ENCODE measurements around the gene LURAP1L.

LURAP1L gene

GRCh38 chr9:12854221-12854620 lies 79.4 kb downstream of the LURAP1L start:
- ChIA-PET CTCF (no interaction called here), POLR2A (no interaction called here)
- DNase-seq (ENCODE audit: extremely low spot score) = no peak
- no peak for TF ChIP-seq CTCF (IDR thresholded peaks at IDR 0.05; ENCODE audit: control extremely low read depth, extremely low read depth, low read depth, missing control alignments)

- CTCF ChIA-PET = no interaction called here
These were observed 80.2 kb downstream of the LURAP1L start for GRCh38 chr9:12855066-12855465.

GRCh38 chr9:12856603-12857002 lies 81.8 kb downstream of the LURAP1L start:
- no peak for DNase-seq (ENCODE audit: extremely low spot score)
- POLR2A ChIA-PET = no interaction called here
- TF ChIP-seq CTCF (IDR thresholded peaks at IDR 0.05; ENCODE audit: control extremely low read depth, extremely low read depth, low read depth, missing control alignments) = no peak
- CTCF ChIA-PET = no interaction called here

More at GRCh38 chr9:12855066-12855465, 80.2 kb downstream of the LURAP1L start:
- DNase-seq (ENCODE audit: extremely low spot score) = no peak
- TF ChIP-seq CTCF (IDR thresholded peaks at IDR 0.05; ENCODE audit: control extremely low read depth, extremely low read depth, low read depth, missing control alignments) = no peak
- POLR2A ChIA-PET = no interaction called here

GRCh38 chr9:12859704-12860251 lies 85.0 kb downstream of the LURAP1L start:
- no peak for DNase-seq (ENCODE audit: extremely low spot score)
- ChIA-PET POLR2A (no interaction called here), CTCF (no interaction called here)
- no peak for TF ChIP-seq CTCF (IDR thresholded peaks at IDR 0.05; ENCODE audit: control extremely low read depth, extremely low read depth, low read depth, missing control alignments)

DNA sequence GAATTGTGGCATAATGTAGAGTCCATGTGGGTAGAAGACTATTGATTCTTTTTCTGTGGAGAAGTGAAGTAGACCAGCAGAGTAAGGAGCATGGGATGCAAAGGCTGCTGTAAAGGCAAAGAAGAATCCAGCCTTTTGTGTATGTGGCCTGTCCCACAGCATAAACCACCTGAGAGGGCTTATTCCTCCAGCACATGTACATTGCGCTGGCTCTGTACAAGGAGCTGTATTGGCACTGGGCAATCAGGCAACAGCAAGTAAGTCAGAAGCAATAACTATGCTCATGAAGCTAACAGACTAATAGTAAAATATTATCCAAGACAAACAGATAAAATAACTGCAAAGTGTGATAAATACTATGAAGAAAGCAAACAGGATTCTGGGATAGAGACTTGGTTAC lies 86.2 kb downstream of the LURAP1L start:
- POLR2A ChIA-PET = no interaction called here
- TF ChIP-seq CTCF (IDR thresholded peaks at IDR 0.05; ENCODE audit: control extremely low read depth, extremely low read depth, low read depth, missing control alignments) = no peak
- CTCF ChIA-PET = no interaction called here

DNA sequence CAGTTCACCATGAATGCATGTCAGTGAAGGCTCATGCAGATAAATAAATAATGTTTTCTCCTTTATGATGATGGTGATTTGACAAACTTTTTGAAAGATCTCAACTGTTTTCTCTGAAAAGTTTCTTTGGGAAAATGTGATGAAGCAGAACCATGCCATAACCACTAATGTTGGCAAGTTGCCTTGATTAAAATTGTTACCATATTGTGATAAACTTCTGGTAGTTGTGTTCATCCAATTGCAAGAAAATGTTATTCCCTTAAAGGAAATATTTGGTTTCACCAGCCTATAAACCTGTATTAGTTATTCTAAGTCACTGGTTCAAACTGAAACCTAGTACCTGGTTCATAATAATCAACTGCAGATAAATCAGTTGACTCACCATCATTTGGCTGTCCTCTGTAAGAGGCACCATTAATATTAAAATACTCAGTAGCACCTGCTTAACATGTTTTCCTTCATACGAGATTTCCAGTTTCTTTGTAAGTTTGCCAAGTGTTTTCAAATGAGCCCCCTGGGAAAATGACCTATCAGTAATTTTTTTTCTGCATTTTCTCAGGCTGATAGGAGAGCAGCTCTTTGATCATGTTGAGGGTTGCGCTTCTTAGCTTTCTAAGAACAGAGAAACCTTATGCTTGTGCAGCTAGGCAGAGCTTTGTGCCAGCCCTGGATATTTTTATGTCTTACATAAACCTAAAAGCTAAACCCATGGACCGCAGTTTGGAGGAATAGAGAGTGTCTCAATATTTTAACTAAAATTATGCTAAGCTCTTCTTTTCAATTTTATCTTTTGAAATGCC lies 88.0 kb downstream of the LURAP1L start:
- no peak for TF ChIP-seq CTCF (IDR thresholded peaks at IDR 0.05; ENCODE audit: control extremely low read depth, extremely low read depth, low read depth, missing control alignments)
- CTCF ChIA-PET = interaction anchor here (1.3 to 1.4 kb wide), 2 partner anchors 12 to 28 kb away, joined by 3 to 4 read pairs; no protein-coding TSS in a partner anchor
- POLR2A ChIA-PET = no interaction called here
- DNase-seq (ENCODE audit: extremely low spot score) = no peak

More for the DNA sequence above, 86.2 kb downstream of the LURAP1L start:
- no peak for DNase-seq (ENCODE audit: extremely low spot score)
